Smooth muscle cell (in vitro differentiated cells): Measurements from ENCODE around the gene KLF15. TPM values are rescaled to one million over a fixed set of nuclear protein-coding genes. Genes with fewer than 3 reads are reported as not detected.

Experiments used
- DNase-seq: peaks from one replicate; lab custom pipeline; 2025; ENCODE audit not compliant: unreplicated experiment; lab: John Stamatoyannopoulos, UW
- H2AFZ ChIP-seq: fragments of 200-600 bp; sonication (generic); 2 replicates; pipeline ENCODE4 v1.6.0; 2016; ENCODE audit warnings: antibody characterized with exemption, low read depth, mild to moderate bottlenecking
- H3F3A ChIP-seq: fragments of 200-600 bp; sonication (generic); 2 replicates; pipeline ENCODE4 v1.6.0; 2017; ENCODE audit warnings: antibody characterized with exemption, low read depth
- H3K27ac ChIP-seq: fragments of 200-600 bp; sonication (generic); 2 replicates; pipeline ENCODE4 v1.5.1; 2016; ENCODE audit warnings: low read depth, mild to moderate bottlenecking
- H3K27me3 ChIP-seq: fragments of 200-600 bp; sonication (generic); 2 replicates; pipeline ENCODE4 v1.6.1; 2016; ENCODE audit warnings: low read depth, mild to moderate bottlenecking
- H3K36me3 ChIP-seq: fragments of 200-600 bp; sonication (generic); 2 replicates; pipeline ENCODE4 v1.5.1; 2016; ENCODE audit warnings: low read depth
- H3K4me1 ChIP-seq: fragments of 200-600 bp; sonication (generic); 2 replicates; pipeline ENCODE4 v1.5.1; 2016; ENCODE audit warnings: low read depth
- H3K4me2 ChIP-seq: fragments of 200-600 bp; sonication (generic); 2 replicates; pipeline ENCODE4 v1.6.0; 2016; ENCODE audit warnings: mild to moderate bottlenecking
- H3K4me3 ChIP-seq: fragments of 200-600 bp; sonication (generic); 2 replicates; pipeline ENCODE4 v1.5.1; 2016; ENCODE audit warnings: mild to moderate bottlenecking
- H3K79me2 ChIP-seq: fragments of 200-600 bp; sonication (generic); 2 replicates; pipeline ENCODE4 v1.6.0; 2016; ENCODE audit warnings: low read depth, mild to moderate bottlenecking
- H3K9ac ChIP-seq: fragments of 200-600 bp; sonication (generic); 2 replicates; pipeline ENCODE4 v1.6.0; 2016; ENCODE audit warnings: low read depth
- H3K9me3 ChIP-seq: fragments of 200-600 bp; sonication (generic); replicated peaks from 2 replicates; pipeline ENCODE4 v1.5.1; 2016; ENCODE audit warnings: low read depth
- H4K20me1 ChIP-seq: fragments of 200-600 bp; sonication (generic); 2 replicates; pipeline ENCODE4 v1.6.0; 2016; ENCODE audit warnings: low read depth
- WGBS: methylation state at CpG from one replicate; pipeline ENCODE4 v1.1.7; 2016; ENCODE audit warnings: low lambda C conversion rate; 5-methylcytosine and 5-hydroxymethylcytosine counted together
- polyA plus RNA-seq: library from polyadenylated mRNA; unstranded; fragments of >200 nt; fragmentation: Nextera tagmentation; extraction: Ambion mirVana; gene quantifications from 2 replicates; pipeline ENCODE4 v1.2.1, GENCODE V29; 2016
- total RNA-seq: library from RNA; depleted of rRNA; stranded (reverse); fragments of >200 nt; gene quantifications from 2 replicates; pipeline ENCODE4 v1.2.3, GENCODE V29; 2014
- TF ChIP-seq, protein P1 (sequence below): fragments of 200-600 bp; sonication (generic); IDR thresholded peaks from 2 replicates; pipeline ENCODE4 v1.5.1; 2017; ENCODE audit warnings: borderline replicate concordance, mild to moderate bottlenecking, antibody characterized with exemption; ENCODE audit not compliant: insufficient read depth, poor library complexity, severe bottlenecking

Gene KLF15
- total and polyA plus RNA-seq, 2 experiments from 2014 or later: not detected

DNA sequence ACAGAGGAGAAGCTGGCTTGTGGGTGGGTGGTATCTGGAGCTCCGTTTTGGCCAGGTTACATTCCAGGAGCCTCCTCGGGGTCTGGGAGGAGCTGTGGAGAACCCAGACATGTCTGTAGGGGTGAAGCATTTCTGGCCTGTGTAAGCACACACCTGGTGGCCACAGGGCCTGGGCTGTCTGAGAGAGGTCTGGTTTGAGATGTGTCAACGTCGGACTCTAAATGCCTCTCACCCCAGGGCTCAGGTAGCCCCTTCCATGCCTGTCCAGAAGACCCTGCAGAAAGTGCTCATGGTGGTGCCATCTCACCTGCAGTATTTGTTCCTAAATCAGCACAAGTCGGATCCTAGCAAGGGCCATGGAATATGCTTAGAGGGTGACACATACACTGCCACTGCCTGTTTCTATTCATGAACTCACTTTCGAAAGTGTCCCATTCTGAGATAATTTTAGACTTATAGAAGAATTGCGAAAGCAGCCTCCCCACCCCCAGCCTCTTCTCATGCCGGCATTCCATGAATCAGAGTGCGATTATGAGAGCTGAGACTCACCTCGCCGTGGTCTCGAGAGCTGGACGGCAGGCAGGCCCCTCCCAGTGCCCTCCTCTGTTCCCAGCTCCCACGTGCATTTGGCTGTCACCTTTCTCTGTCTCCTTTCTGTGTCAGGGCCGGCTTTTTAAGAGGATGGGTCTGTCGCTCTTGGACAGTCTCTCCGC, 63.7 kb downstream of the KLF15 start:
- TF ChIP-seq, protein P1, sequence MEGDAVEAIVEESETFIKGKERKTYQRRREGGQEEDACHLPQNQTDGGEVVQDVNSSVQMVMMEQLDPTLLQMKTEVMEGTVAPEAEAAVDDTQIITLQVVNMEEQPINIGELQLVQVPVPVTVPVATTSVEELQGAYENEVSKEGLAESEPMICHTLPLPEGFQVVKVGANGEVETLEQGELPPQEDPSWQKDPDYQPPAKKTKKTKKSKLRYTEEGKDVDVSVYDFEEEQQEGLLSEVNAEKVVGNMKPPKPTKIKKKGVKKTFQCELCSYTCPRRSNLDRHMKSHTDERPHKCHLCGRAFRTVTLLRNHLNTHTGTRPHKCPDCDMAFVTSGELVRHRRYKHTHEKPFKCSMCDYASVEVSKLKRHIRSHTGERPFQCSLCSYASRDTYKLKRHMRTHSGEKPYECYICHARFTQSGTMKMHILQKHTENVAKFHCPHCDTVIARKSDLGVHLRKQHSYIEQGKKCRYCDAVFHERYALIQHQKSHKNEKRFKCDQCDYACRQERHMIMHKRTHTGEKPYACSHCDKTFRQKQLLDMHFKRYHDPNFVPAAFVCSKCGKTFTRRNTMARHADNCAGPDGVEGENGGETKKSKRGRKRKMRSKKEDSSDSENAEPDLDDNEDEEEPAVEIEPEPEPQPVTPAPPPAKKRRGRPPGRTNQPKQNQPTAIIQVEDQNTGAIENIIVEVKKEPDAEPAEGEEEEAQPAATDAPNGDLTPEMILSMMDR: no peak
- H3K36me3 ChIP-seq: no peaks in the 10 kb centered on the region
- H3K9me3 ChIP-seq: peaks cover 3% of the 10 kb centered on the region
- no peaks in the 10 kb centered on the region for H3K79me2 ChIP-seq
- H3K27me3 ChIP-seq: peaks cover 18% of the 10 kb centered on the region
- no peak overlapping the region for H3K9ac ChIP-seq
- H3K4me3 ChIP-seq: no peak overlapping the region
- H3K4me1 ChIP-seq: no peaks in the 10 kb centered on the region
- no peak for DNase-seq
- no peak overlapping the region for H3K4me2 ChIP-seq
- H4K20me1 ChIP-seq: no peaks in the 10 kb centered on the region
- no peak overlapping the region for H2AFZ ChIP-seq
- 67% methylated on average over 17 of the region's 17 CpGs for WGBS
- H3F3A ChIP-seq: no peaks in the 10 kb centered on the region
- no peak overlapping the region for H3K27ac ChIP-seq

Other genes with a start within 250 kb of the KLF15 start
- gene ALDH1L1, start 176.8 kb downstream of the KLF15 start, total RNA-seq: not detected in 2 replicates
- gene ALDH1L1, start 176.8 kb downstream of the KLF15 start, polyA plus RNA-seq: 0.48 TPM in 1 of 2 replicates, not detected in the other
- not detected in 2 replicates for gene CFAP100, start 37.5 kb upstream of the KLF15 start, total RNA-seq
- gene CFAP100, start 37.5 kb upstream of the KLF15 start, polyA plus RNA-seq: not detected in 2 replicates
- 18.8 and 20.4 TPM in 2 replicates for gene ZXDC, start 118.5 kb upstream of the KLF15 start, total RNA-seq
- 9.2 and 16.2 TPM in 2 replicates for gene ZXDC, start 118.5 kb upstream of the KLF15 start, polyA plus RNA-seq
- gene UROC1, start 160.4 kb upstream of the KLF15 start, total RNA-seq: not detected in 2 replicates
- not detected in 2 replicates for gene UROC1, start 160.4 kb upstream of the KLF15 start, polyA plus RNA-seq
- not detected in 2 replicates for gene CHST13, start 166.7 kb upstream of the KLF15 start, total RNA-seq
- gene CHST13, start 166.7 kb upstream of the KLF15 start, polyA plus RNA-seq: not detected in 2 replicates
- not detected in 2 replicates for gene C3orf22, start 201.5 kb upstream of the KLF15 start, total RNA-seq
- not detected in 2 replicates for gene C3orf22, start 201.5 kb upstream of the KLF15 start, polyA plus RNA-seq